HepG2 (cell line): ENCODE data around the gene VGLL4. TPM values are rescaled to one million over a fixed set of nuclear protein-coding genes. Genes with fewer than 3 reads are reported as not detected.

Experiments
- EHMT2 ChIP-seq: fragments of 200-600 bp; sonication (generic); IDR thresholded peaks from 2 replicates; pipeline ENCODE4 v1.7.0; 2017; ENCODE audit warnings: antibody characterized with exemption, low read depth, low read length, borderline replicate concordance
- ETV6 ChIP-seq: sonication (generic); formaldehyde crosslinking; conservative IDR thresholded peaks from 2 replicates; pipeline ENCODE4 v1.4.0; 2020; ENCODE audit warnings: missing genetic modification reagents
- FOXA1 ChIP-seq, 2 experiments: fragments of 450-650 bp in 1 of 2; sonication (generic) in 1 of 2; formaldehyde crosslinking in 1 of 2; IDR thresholded peaks; 2 replicates each; pipeline versions ENCODE4 v1.4.0 to v1.6.1; 2016 to 2020; ENCODE audit warnings: missing genetic modification reagents in 1 of 2
- IRX3 ChIP-seq: sonication (generic); formaldehyde crosslinking; IDR thresholded peaks from 2 replicates; pipeline ENCODE4 v1.8.1; 2023; ENCODE audit warnings: mild to moderate bottlenecking, low read depth, missing genetic modification reagents, borderline replicate concordance
- JARID2 ChIP-seq: sonication (generic); formaldehyde crosslinking; IDR thresholded peaks from 2 replicates; pipeline ENCODE4 v1.8.1; 2023; ENCODE audit warnings: missing genetic modification reagents, inconsistent platforms; ENCODE audit not compliant: insufficient replicate concordance
- KDM3A ChIP-seq: IDR thresholded peaks from 2 replicates; pipeline ENCODE4 v1.6.1; 2018; ENCODE audit warnings: low read depth, missing compliant biosample characterization
- NFE2 ChIP-seq: sonication (generic); formaldehyde crosslinking; IDR thresholded peaks from 2 replicates; pipeline ENCODE4 v1.4.0; 2020; ENCODE audit warnings: missing genetic modification reagents
- PHF8 ChIP-seq: sonication (generic); formaldehyde crosslinking; IDR thresholded peaks from 2 replicates; pipeline ENCODE4 v1.5.0; 2020; ENCODE audit warnings: missing genetic modification reagents
- RXRB ChIP-seq: IDR thresholded peaks from 2 replicates; pipeline ENCODE4 v1.6.1; 2016; ENCODE audit warnings: borderline replicate concordance, missing genetic modification reagents, missing compliant biosample characterization
- SRSF1 ChIP-seq: fragments of 200-400 bp; formaldehyde crosslinking; optimal IDR thresholded peaks from 2 replicates; pipeline ENCODE3; 2017; ENCODE audit warnings: mild to moderate bottlenecking, low read depth, low read length, moderate library complexity
- SYNCRIP ChIP-seq: fragments of 200-400 bp; formaldehyde crosslinking; IDR thresholded peaks from 2 replicates; pipeline ENCODE4 v1.6.1; 2018; ENCODE audit warnings: mild to moderate bottlenecking, low read depth, low read length; ENCODE audit not compliant: insufficient read depth
- YY1 ChIP-seq: IDR thresholded peaks from 2 replicates; pipeline ENCODE4 v1.6.1; 2011; ENCODE audit warnings: low read length, low read depth, moderate library complexity, mild to moderate bottlenecking; ENCODE audit not compliant: insufficient read depth, insufficient replicate concordance
- ZBTB21 ChIP-seq: sonication (generic); formaldehyde crosslinking; IDR thresholded peaks from 2 replicates; pipeline ENCODE4 v1.4.0; 2020; ENCODE audit warnings: missing genetic modification reagents
- ZNF20 ChIP-seq: sonication (generic); formaldehyde crosslinking; IDR thresholded peaks from 2 replicates; pipeline ENCODE4 v1.4.0; 2020; ENCODE audit warnings: mild to moderate bottlenecking, moderate library complexity, missing genetic modification reagents
- ZNF549 ChIP-seq: sonication (generic); formaldehyde crosslinking; IDR thresholded peaks from 2 replicates; pipeline ENCODE4 v1.5.0; 2020; ENCODE audit warnings: missing genetic modification reagents
- ZNF644 ChIP-seq: IDR thresholded peaks from 2 replicates; pipeline ENCODE4 v1.6.1; 2016; ENCODE audit warnings: low read depth
- ZNF891 ChIP-seq: sonication (generic); formaldehyde crosslinking; IDR thresholded peaks from 2 replicates; pipeline ENCODE4 v1.5.0; 2020; ENCODE audit warnings: mild to moderate bottlenecking, missing genetic modification reagents
- polyA plus RNA-seq, 8 experiments: library from polyadenylated mRNA; depleted of rRNA in 3 of 8; stranded (reverse) in 7 of 8; unstranded in 1 of 8; fragments of >200 nt; fragmentation: Illumina TruSeq in 4 of 8; extraction: Trizol in 4 of 8; gene quantifications; 2 replicates each; pipeline versions ENCODE4 v1.2.1 to v1.2.3, GENCODE V29; 2011 to 2016; ENCODE audit warnings: low read depth in 4 of 8, missing spikeins in 1 of 8, mixed read lengths in 1 of 8; ENCODE audit not compliant: insufficient read depth in 1 of 8
- total RNA-seq, 5 experiments: library from RNA; depleted of rRNA; stranded (reverse); fragments of >200 nt; fragmentation: Illumina TruSeq; extraction: Trizol; gene quantifications; 2 replicates each; pipeline ENCODE4 v1.2.3, GENCODE V29; 2016; ENCODE audit warnings: low read depth in 1 of 5
- TF ChIP-seq, protein P1 (sequence below): sonication (generic); formaldehyde crosslinking; IDR thresholded peaks from 2 replicates; pipeline ENCODE4 v1.4.0; 2020; ENCODE audit warnings: missing genetic modification reagents, borderline replicate concordance
- TF ChIP-seq, protein P2 (sequence below): sonication (generic); formaldehyde crosslinking; IDR thresholded peaks from 2 replicates; pipeline ENCODE4 v1.4.0; 2020; ENCODE audit warnings: missing genetic modification reagents
- TF ChIP-seq, protein P3 (sequence below): sonication (generic); formaldehyde crosslinking; IDR thresholded peaks from 2 replicates; pipeline ENCODE4 v1.5.0; 2020; ENCODE audit warnings: missing genetic modification reagents

VGLL4 gene
- total and polyA plus RNA-seq, 2 of the 13 experiments (the other 11 are each of a cell fraction or from before 2014, with no cell fraction given): 23.2 to 39.0 TPM

DNA sequence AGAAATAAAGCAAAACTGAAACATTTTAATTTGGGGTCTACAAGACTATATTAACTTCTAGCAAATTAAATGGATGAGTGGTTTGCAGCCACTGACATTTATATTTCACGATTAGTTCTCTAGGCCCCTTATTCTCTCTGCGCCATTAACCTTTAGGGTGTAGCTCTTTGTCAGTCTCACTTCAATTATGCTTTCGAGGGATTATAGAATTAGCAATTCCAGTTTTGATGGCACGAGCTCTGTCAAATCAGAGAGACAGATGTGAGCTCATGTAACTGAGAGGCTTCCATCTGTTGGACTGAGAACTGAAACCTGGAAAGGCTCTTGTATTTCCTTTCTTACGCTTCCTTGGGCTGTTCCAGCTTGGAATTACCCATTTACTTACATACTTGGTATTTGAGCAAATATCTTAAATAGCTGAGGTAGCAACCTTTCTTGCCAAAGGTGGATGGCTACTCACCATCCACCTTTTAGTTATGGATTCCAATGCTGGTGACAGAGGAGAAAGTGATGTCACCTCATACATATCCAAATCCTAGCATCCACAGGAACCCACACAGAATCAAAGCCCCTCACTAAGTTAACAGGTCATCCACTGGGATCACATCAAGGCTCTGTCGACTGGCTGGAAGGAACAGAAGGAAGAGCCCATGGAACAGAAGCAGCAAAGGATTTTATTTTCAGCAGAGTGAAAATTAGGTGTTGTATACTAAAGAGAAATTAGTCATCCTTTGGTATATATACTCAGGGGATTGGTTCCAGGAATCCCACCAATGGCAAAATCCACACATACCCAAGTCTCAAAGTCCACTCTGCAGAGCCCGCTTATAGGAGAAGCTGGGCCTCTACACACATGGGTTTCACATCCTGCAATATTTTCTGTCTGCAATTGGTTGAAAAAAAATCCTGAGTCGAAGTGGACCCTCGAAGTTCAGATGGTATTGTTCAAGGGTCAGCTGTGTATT, 20.8 kb downstream of the VGLL4 start (continued):
- TF ChIP-seq, protein P1, sequence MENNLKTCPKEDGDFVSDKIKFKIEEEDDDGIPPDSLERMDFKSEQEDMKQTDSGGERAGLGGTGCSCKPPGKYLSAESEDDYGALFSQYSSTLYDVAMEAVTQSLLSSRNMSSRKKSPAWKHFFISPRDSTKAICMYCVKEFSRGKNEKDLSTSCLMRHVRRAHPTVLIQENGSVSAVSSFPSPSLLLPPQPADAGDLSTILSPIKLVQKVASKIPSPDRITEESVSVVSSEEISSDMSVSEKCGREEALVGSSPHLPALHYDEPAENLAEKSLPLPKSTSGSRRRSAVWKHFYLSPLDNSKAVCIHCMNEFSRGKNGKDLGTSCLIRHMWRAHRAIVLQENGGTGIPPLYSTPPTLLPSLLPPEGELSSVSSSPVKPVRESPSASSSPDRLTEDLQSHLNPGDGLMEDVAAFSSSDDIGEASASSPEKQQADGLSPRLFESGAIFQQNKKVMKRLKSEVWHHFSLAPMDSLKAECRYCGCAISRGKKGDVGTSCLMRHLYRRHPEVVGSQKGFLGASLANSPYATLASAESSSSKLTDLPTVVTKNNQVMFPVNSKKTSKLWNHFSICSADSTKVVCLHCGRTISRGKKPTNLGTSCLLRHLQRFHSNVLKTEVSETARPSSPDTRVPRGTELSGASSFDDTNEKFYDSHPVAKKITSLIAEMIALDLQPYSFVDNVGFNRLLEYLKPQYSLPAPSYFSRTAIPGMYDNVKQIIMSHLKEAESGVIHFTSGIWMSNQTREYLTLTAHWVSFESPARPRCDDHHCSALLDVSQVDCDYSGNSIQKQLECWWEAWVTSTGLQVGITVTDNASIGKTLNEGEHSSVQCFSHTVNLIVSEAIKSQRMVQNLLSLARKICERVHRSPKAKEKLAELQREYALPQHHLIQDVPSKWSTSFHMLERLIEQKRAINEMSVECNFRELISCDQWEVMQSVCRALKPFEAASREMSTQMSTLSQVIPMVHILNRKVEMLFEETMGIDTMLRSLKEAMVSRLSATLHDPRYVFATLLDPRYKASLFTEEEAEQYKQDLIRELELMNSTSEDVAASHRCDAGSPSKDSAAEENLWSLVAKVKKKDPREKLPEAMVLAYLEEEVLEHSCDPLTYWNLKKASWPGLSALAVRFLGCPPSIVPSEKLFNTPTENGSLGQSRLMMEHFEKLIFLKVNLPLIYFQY (CRISPR knock-in tag): peak; percentile 60; the same call in 1 of the 2 replicates
- TF ChIP-seq SYNCRIP (no peak), ZNF891 (CRISPR knock-in tag) (no peak), EHMT2 (peak; percentile 56; the same call in 1 of the 2 replicates), KDM3A (CRISPR knock-in tag) (0 out of 2 replicates have a peak, but pooled peaks have one; percentile 37), ZNF20 (CRISPR knock-in tag) (no peak), ETV6 (CRISPR knock-in tag) (no peak), ZNF549 (no peak), PHF8 (CRISPR knock-in tag) (0 out of 2 replicates have a peak, but pooled peaks have one; percentile 28), JARID2 (peak; percentile 63), ZNF644 (CRISPR knock-in tag) (peak; percentile 92), NFE2 (CRISPR knock-in tag) (no peak), IRX3 (CRISPR knock-in tag) (no peak), YY1 (no peak), SRSF1 (no peak), ZBTB21 (CRISPR knock-in tag) (no peak), RXRB (CRISPR knock-in tag) (peak; percentile 63; the same call in 1 of the 2 replicates), FOXA1 (IDR thresholded peaks at IDR 0.05) (no peak), FOXA1 (CRISPR knock-in tag; IDR thresholded peaks at IDR 0.05) (0 out of 2 replicates have a peak, but pooled peaks have one; percentile 12)
- TF ChIP-seq, protein P2, sequence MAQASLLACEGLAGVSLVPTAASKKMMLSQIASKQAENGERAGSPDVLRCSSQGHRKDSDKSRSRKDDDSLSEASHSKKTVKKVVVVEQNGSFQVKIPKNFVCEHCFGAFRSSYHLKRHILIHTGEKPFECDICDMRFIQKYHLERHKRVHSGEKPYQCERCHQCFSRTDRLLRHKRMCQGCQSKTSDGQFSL (CRISPR knock-in tag): no peak
- TF ChIP-seq, protein P3, sequence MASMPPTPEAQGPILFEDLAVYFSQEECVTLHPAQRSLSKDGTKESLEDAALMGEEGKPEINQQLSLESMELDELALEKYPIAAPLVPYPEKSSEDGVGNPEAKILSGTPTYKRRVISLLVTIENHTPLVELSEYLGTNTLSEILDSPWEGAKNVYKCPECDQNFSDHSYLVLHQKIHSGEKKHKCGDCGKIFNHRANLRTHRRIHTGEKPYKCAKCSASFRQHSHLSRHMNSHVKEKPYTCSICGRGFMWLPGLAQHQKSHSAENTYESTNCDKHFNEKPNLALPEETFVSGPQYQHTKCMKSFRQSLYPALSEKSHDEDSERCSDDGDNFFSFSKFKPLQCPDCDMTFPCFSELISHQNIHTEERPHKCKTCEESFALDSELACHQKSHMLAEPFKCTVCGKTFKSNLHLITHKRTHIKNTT (CRISPR knock-in tag): no peak
